NCI-H2227 (cell line): ENCODE data around the gene KIZ.

ENCODE experiments used
- DNase-seq: peaks from one replicate; lab custom pipeline; 2025; ENCODE audit not compliant: unreplicated experiment; lab: John Stamatoyannopoulos, UW

KIZ gene

GRCh38 chr20:21174516-21175239, 48.8 kb downstream of the KIZ start:
- DNase-seq, result no peak

DNA sequence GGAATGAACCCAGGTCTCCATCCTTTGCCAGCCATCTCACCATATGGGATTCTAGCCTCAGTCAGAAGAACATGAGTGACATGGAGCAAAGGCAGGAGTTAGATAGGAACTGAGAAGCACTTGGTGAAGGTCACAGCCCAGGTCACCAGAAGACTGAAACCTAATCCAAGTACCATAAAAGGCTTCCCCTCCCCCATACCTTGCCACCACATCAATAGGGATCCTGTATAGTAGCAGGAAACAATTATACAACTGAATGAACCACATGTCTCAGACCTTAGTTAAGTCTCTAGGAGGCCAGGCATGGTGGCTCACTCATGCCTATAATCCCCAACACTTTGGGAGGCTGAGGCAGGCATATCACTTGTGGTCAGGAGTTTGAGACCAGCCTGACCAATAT, 49.6 kb downstream of the KIZ start:
- no peak for DNase-seq

GRCh38 chr20:21177767-21178166, 51.9 kb downstream of the KIZ start:
- no peak for DNase-seq

GRCh38 chr20:21179757-21180156, 53.9 kb downstream of the KIZ start:
- DNase-seq, result no peak

DNA sequence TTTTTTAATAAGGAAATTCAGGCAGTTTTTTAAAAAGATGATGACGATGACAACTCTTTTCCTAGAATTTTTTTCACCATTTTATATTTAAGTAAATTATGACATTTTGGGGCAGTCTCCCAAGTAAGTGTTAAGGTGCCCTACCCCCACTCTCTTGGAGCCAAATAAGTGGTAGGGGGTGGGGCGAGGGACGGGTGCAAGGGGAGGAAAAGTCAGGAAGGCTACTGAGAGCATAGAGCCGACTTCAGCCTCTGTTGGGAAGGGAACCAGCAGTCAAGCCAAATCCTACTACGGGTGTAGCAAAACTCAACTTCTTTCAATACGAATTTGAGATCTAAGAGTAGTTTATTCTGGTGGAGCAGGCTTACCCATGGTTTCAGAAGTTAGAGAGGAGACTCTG, 54.4 kb downstream of the KIZ start:
- no peak for DNase-seq

GRCh38 chr20:21181028-21181427, 55.1 kb downstream of the KIZ start:
- DNase-seq, result no peak

GRCh38 chr20:21182832-21183563, 57.1 kb downstream of the KIZ start:
- DNase-seq, result no peak

GRCh38 chr20:21183722-21184121, 57.8 kb downstream of the KIZ start:
- DNase-seq, result no peak

- no peak for DNase-seq
These were observed 58.9 kb downstream of the KIZ start for GRCh38 chr20:21184819-21185218.

DNA sequence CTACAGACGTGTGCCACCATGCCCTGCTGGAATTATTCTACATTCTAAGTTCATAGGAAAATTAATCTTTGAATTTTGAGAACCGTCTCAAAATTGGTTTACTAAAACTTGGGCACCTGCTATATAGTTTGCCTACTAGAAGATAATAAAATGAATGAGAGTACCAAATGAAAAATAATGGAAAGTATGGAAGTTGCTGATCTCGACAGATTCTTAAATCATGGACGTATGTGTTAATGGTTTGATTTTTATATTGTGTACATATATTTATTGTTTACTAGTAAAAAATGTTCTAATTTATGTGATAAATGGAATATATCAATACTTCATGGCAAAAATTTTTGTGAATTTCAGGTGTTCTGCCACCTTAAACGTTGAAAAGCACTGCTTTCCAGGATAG, 60.0 kb downstream of the KIZ start:
- no peak for DNase-seq

DNA sequence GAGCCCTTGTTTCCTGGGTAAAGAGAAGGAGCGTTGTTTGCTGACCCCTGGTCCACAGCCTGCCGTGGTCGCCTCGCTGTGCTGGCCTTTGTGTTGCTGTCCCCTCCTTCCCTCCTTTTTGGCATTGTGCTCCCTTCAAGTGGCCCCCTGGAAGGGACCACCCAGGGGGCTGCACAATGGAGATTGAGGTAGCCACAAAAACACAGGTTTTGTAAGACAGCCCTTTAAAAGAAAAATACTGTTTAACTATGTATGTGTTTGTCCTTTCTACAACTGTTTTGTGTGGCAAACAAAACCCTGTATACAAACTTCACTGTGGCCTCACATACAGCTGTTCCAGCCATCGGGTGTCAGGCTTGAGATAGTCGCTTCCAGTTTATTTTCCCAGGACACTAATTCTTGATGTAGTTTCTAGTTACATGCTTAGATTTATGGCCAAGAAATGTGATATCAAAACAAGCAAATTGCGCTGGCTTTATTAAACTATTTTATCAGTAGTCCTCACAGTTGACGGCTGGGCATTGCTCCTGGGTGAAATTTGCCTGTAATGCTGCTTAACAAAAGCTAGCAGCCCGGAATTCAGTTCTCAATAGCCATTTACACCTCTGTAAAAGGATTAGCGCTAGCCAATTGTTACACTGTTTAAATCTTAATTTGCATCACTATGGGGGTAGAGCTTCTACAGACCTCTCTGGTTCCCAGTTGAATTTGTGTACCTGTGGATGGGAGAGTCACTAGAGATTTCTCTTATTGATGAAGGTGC, 64.1 kb downstream of the KIZ start:
- peak; percentile 14 for DNase-seq

- DNase-seq, result no peak
These were observed 65.0 kb downstream of the KIZ start for GRCh38 chr20:21190869-21191268.

- DNase-seq, result no peak
These were observed 66.0 kb downstream of the KIZ start for GRCh38 chr20:21191839-21192238.

DNA sequence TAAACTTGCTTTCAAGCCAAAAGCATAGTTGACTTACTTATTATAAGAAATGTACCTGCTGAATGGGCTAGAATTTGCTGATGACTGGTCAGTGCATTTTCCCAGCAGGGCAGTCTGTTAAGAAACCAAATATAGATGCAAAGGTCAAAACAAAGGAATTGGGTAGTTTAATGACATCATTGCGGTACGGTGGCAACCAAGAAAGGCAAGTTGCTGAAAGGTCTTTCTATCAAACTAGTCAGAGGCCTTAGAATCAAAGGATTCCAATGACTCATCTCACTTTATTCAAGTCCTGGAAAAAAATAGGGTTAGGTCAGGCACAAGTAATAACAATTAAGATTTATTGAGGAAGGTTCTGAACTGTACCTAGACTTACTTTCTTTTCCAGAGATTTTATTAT, 76.4 kb downstream of the KIZ start:
- no peak for DNase-seq

DNA sequence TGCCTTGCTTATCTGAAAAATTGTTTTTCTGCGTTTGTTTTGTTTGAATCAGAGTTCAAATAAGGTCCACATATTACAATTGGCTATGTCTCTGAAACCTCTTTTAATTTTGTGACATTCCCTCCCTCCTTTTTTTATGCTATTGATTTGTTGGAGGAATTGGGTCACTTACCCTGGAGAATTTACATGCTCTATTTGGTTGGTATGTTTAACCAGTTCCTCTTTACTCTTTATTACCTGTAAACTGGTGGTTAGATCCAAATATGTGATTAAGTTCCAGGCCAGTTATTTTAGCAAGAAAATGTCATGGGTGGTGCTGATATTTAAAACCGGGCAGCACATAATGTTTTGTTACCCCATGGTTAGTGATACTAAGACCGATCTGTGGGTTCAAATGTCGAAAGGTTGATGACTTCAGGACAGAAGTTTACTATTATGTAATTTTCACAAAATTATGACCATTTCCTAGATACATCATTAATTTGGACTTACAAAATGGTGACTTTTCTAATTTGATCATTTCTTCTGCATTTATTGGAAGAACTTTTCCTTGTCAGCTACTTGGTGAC, 77.3 kb downstream of the KIZ start:
- DNase-seq, result no peak

DNA sequence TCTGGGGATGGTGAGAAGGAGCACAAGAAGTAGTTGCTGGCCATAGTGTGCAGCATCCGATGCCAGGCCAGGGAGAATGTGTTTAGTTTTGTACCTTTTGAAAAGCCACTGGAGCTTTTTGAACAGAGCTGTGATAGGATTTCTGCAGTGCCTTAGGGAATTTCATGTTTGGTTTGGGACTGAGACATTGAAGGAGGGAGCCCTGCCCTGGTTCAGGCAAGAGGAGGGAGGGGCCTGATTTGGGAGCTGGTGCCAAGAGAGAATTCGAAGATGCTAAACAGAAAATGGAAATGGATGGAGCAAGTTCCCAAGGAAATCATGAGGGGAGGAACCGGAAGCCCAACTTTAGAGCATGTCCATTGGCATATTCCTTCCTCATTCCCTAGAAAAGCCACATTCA, 80.7 kb downstream of the KIZ start:
- DNase-seq, result no peak

GRCh38 chr20:21208999-21209398, 83.1 kb downstream of the KIZ start:
- no peak for DNase-seq

GRCh38 chr20:21209668-21210067, 83.8 kb downstream of the KIZ start:
- DNase-seq, result no peak

GRCh38 chr20:21213691-21214090, 87.8 kb downstream of the KIZ start:
- no peak for DNase-seq

DNA sequence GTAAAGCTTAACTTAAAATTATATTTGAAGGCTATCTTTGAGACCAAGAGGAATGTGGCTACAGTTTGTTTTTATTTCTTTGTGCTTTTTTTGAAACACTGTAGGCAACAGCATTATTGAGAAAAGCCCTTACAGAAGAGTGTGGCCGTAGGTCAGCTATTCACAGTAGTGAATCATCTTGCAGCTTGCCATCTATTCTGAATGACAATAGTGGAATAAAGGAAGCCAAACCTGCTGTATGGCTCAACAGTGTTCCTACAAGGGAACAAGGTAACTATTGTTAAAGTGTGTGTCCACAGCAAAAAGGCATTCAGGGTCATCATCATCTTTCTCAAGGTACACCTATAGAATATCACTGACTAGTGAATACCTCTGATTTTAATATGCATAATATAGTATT, 88.5 kb downstream of the KIZ start:
- DNase-seq, result no peak

DNA sequence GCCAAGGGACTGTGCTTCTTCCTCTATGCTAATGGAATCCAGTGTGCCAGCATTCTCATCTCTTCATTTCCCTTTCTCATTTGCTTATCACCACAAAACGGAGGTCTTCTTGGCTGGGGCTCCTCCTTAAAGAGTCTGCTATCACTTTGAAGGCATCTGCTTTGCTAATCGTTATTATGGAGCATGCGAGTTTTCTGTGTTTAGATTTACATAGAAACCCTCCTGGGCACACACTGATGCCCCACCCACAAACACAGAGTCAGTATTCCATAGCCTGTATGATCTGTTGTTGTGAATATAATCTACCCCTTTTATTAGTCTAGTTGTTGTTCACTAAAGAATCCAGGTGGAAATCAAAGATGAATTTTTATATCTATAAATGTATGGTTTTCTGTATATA, 93.8 kb downstream of the KIZ start:
- DNase-seq, result no peak

DNA sequence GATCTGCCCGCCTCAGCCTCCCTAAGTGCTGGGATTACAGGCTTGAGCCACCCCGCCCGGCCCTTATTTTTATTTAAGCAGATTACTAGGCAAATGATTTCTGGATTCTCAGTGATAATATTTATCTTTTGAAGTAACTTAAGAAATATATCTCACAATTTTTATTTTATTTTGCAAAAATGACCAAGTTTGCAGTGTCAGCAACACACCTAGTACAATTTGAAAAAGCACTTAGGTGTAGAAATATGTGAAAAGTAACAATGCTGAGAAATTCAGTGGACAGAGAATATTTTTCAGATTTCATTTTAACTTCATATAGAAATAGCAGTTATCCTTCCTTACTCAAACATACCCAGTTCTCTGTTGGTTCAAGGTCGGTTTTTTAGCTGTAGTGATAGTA, 98.3 kb downstream of the KIZ start:
- DNase-seq, result no peak
